ENCODE data around the gene ZIC1.

ZIC1 gene

GRCh38 chr3:147410116-147410525, 956 bp downstream of the ZIC1 start:
- TF ChIP-seq CTCF (IDR thresholded peaks at IDR 0.05; ENCODE audit: low read depth, low read length) = no peak
- peaks cover 95% of the 10 kb centered on the region for H3K27me3 ChIP-seq
- DNase-seq = no peak
- H3K4me1 ChIP-seq = no peaks in the 10 kb centered on the region
- peaks cover 5% of the 10 kb centered on the region; the same call in 1 of the 2 replicates for H3K9me3 ChIP-seq
- H3K36me3 ChIP-seq = no peaks in the 10 kb centered on the region
- H3K4me3 ChIP-seq (ENCODE audit: low read depth, low read length) = no peak overlapping the region

GRCh38 chr3:147410526-147411237, 1.5 kb downstream of the ZIC1 start:
- Histone ChIP-seq H3K36me3 (no peaks in the 10 kb centered on the region), H3K4me1 (no peaks in the 10 kb centered on the region), H3K27me3 (peaks cover 95% of the 10 kb centered on the region), H3K4me3 (ENCODE audit: low read depth, low read length) (no peak overlapping the region), H3K9me3 (peaks cover 5% of the 10 kb centered on the region; the same call in 1 of the 2 replicates)
- TF ChIP-seq CTCF (IDR thresholded peaks at IDR 0.05; ENCODE audit: low read depth, low read length) = no peak
- DNase-seq = no peak

- H3K27me3 ChIP-seq = peaks cover 95% of the 10 kb centered on the region
Measured at GRCh38 chr3:147411238-147411814, 2.2 kb downstream of the ZIC1 start.

GRCh38 chr3:147411815-147412241, 2.7 kb downstream of the ZIC1 start:
- TF ChIP-seq CTCF (IDR thresholded peaks at IDR 0.05; ENCODE audit: low read depth, low read length) = no peak
- DNase-seq = no peak
- Histone ChIP-seq H3K36me3 (no peaks in the 10 kb centered on the region), H3K4me3 (ENCODE audit: low read depth, low read length) (no peak overlapping the region), H3K9me3 (peaks cover 5% of the 10 kb centered on the region; the same call in 1 of the 2 replicates), H3K4me1 (no peaks in the 10 kb centered on the region), H3K27me3 (peaks cover 95% of the 10 kb centered on the region)

More at GRCh38 chr3:147411238-147411814, 2.2 kb downstream of the ZIC1 start:
- no peak for TF ChIP-seq CTCF (IDR thresholded peaks at IDR 0.05; ENCODE audit: low read depth, low read length)
- Histone ChIP-seq H3K4me3 (ENCODE audit: low read depth, low read length) (no peak overlapping the region), H3K36me3 (no peaks in the 10 kb centered on the region), H3K4me1 (no peaks in the 10 kb centered on the region), H3K9me3 (peaks cover 5% of the 10 kb centered on the region; the same call in 1 of the 2 replicates)
- no peak for DNase-seq

- TF ChIP-seq CTCF (IDR thresholded peaks at IDR 0.05; ENCODE audit: low read depth, low read length) = no peak
- DNase-seq = no peak
- Histone ChIP-seq H3K36me3 (no peaks in the 10 kb centered on the region), H3K9me3 (peaks cover 5% of the 10 kb centered on the region; the same call in 1 of the 2 replicates), H3K27me3 (peaks cover 95% of the 10 kb centered on the region), H3K4me3 (ENCODE audit: low read depth, low read length) (no peak overlapping the region), H3K4me1 (no peaks in the 10 kb centered on the region)
Measured at GRCh38 chr3:147412261-147412916, 3.2 kb downstream of the ZIC1 start.

Data from BE2C (cell line).